H7 (cell line): ENCODE measurements around the gene RNF11. TPM values are rescaled to one million over a fixed set of nuclear protein-coding genes. Genes with fewer than 3 reads are reported as not detected.
"Not testable (repeated sequence)": the region's sequence is repeated elsewhere in the genome, so short reads cannot be mapped to it uniquely, and the experiment has no call there.

Source experiments
- DNase-seq: peaks from one replicate; pipeline ENCODE4 v3.0.0; 2012
- H3K27me3 ChIP-seq: 2 replicates; pipeline ENCODE4 v1.6.0; 2011; ENCODE audit warnings: mild to moderate bottlenecking, low read length; ENCODE audit not compliant: control insufficient read depth, insufficient read depth
- H3K36me3 ChIP-seq: replicated peaks from 2 replicates; pipeline ENCODE4 v1.5.1; 2011; ENCODE audit warnings: low read length; ENCODE audit not compliant: control insufficient read depth, insufficient read depth
- H3K4me3 ChIP-seq: 2 replicates; pipeline ENCODE4 v1.5.1; 2011; ENCODE audit warnings: low read depth, mild to moderate bottlenecking, control low read depth, low read length, moderate library complexity; ENCODE audit not compliant: insufficient read depth
- total RNA-seq: library from RNA; depleted of rRNA; stranded (reverse); fragments of >200 nt; shearing (Covaris generic); gene quantifications from 2 replicates; pipeline ENCODE4 v1.2.3, GENCODE V29; 2014

RNF11 gene
- total RNA-seq, 1 experiment from 2014 or later = 94.8 TPM

DNA sequence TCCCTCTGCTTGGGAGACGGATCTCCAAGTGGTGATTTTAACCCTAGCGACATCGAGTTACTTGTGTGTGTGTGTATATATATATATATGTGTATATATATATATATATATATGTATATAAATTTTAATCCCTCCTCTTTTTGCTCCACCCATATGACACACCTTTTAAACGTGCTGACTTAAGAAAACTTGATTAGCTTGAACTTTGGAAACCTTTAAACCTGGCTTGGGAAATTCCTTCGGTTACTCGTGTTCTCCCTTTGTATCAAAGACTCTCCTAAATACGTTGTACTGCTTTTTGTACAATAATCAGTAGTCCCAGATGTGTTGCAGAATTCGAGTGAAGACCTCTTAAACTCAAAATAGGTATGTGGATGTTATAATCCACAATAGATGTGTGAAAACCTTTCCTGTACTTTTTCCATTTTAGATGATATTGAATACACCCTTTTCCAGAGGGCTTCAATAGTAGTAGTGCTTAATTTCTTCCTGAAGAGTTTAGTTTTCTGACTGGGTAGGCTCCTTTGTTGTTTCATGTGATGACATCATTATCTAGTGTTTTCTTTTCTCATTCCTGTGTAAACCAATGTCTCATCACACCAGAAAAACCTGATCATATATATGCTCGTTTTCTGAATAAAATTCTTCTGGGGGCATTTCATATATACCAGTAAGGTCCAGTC lies 1.4 kb downstream of the RNF11 start:
- Histone ChIP-seq H3K4me3 (peak overlapping the region; percentile 96), H3K27me3 (peaks cover 3% of the 10 kb centered on the region; the same call in 1 of the 2 replicates), H3K36me3 (no peaks in the 10 kb centered on the region)
- no peak for DNase-seq

DNA sequence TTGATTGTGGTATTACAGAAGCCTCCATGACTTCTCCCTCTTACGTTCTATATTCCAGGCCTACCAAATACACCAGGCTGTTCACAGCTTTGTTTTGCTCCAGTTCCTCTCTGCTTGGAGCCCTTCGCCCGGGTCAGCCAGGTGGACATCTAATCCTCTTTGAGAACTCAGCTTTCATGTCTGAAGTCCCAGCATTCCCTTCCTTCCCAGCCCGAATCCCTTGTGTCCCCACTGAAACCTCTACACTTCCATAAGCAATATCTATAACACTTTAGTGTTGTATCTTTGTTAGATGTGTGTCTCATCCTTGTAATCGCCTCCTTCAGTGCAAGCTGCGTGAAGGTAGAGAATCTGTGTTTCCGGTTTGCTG lies 1.9 kb downstream of the RNF11 start:
- Histone ChIP-seq H3K36me3 (no peaks in the 10 kb centered on the region), H3K4me3 (peak overlapping the region; percentile 96; the same call in 1 of the 2 replicates), H3K27me3 (peaks cover 3% of the 10 kb centered on the region; the same call in 1 of the 2 replicates)
- DNase-seq = no peak

DNA sequence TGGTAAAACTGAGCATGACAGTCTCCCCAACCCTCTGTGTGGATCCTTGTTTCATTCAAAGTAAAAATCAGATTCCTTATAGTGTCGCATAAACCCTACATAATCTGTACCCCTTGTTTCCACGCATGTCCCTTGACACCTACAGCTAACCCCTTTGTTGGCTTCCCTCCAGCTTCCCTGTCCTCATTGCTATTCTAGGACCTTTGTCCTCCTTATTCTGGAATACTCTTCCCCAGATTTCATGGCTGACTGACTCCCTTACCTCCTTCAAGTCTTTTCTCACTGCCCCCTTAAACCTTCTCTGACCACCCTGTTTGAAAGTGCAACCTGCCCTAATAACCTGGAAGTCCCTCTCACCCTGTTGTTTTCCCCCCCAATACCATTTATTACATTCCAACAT lies 4.0 kb downstream of the RNF11 start:
- no peak for DNase-seq
- no peaks in the 10 kb centered on the region for H3K36me3 ChIP-seq
- no peak overlapping the region for H3K4me3 ChIP-seq
- 0 out of 2 replicates have a peak, but pooled peaks cover 2% of the 10 kb centered on the region for H3K27me3 ChIP-seq

DNA sequence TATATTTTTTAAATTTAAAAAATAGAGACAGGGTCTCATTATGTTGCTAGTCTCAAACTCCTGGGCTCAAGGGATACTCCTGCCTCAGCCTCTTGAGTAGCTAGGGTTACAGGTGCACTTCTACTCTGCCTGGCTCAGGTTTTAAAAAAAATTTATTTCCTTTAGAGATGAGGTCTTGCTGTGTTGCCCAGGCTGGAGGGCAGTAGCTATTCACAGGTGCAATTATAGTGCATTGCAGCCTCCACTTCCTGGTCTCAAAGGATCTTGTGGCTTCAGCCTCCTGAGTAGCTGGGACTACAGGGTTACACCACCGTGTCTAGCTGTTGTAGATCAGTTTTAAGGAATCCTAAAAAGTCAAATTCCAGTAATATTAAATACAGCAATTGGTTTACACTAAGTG lies 5.0 kb downstream of the RNF11 start:
- H3K27me3 ChIP-seq = no peaks in the 10 kb centered on the region
- no peak for DNase-seq

DNA sequence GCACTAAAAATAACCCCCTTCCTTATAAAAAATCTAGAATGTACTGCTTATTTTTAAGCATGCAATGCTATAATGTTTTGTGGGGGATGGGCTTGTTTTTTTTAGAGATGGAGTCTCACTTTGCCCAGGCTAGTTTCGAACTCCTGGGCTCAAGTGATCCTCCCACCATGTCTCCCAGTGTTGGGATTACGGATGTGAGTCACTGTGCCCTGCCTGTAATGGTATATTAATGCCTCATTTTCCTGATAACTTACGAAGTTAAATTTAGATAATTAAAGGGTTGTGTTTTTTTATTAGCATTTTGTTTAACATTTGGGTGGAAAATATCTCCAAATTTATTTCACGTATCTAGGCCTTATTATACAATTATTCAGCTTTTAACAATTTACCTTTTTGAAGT lies 6.5 kb downstream of the RNF11 start:
- Histone ChIP-seq H3K27me3 (no peaks in the 10 kb centered on the region), H3K36me3 (no peaks in the 10 kb centered on the region), H3K4me3 (no peak overlapping the region)
- no peak for DNase-seq

More for the DNA sequence above, 5.0 kb downstream of the RNF11 start:
- Histone ChIP-seq H3K36me3 (no peaks in the 10 kb centered on the region), H3K4me3 (no peak overlapping the region)

DNA sequence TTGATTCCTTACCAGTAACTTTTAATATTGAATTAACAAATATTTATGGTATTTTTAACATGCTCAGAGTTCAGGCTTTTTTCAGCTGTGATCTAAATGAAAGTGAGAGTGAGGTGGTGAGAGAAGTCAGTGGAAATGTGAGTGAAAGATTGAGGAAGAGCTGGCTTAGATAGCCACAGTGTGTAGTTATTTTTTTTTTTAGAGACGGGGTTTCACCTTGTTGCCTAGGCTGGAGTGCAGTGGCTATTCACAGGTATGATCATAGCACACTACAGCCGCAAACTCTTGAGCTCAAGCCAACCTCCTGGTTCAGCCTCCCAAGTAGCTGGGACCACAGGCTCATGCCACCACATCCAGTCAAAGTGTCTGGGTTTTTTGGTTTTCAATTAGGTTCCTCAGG lies 10.9 kb downstream of the RNF11 start:
- no peak overlapping the region for H3K4me3 ChIP-seq
- DNase-seq = no peak
- H3K36me3 ChIP-seq = no peaks in the 10 kb centered on the region

DNA sequence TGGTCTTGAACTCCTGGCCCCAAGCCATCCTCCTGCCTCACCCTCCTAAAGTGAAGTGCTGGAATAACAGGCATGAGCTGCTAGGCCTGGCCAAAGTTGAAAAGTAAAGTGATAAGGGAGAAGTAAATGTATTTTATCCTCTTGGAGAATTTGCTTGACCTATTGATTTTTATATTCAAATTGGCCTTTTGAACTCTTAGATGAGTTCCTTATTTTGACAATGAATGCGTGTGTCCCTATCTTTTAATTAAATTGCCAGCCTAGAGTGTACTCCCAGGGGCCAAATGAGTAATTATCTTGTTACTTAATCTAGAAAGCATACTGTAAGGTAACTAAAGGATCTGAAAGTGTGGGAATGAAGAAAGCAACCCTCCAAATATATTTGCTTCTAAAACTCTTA lies 11.4 kb downstream of the RNF11 start:
- DNase-seq = no peak
- H3K36me3 ChIP-seq = no peaks in the 10 kb centered on the region
- no peaks in the 10 kb centered on the region for H3K27me3 ChIP-seq
- H3K4me3 ChIP-seq = no peak overlapping the region

More for the DNA sequence above, 10.9 kb downstream of the RNF11 start:
- no peaks in the 10 kb centered on the region for H3K27me3 ChIP-seq

DNA sequence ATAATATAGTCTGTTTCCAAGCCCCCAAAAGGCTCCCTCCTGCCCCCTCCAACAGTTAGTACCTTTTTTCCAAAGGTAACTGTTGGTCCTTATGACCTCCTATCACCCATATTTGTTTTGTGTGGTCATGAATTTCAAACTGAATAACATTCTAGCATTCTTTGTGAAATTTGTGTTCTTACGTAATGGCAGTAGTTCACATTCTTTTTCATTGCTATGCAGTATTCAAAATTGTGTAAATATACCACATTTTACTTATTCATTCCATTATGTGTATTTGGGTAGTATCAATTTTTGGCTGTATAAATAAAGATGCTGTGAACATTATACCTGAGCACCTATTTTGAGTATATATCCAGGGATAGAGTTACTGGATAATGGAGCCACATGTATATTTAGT lies 13.4 kb downstream of the RNF11 start:
- Histone ChIP-seq H3K27me3 (no peaks in the 10 kb centered on the region), H3K4me3 (no peak overlapping the region), H3K36me3 (no peaks in the 10 kb centered on the region)
- DNase-seq = no peak

DNA sequence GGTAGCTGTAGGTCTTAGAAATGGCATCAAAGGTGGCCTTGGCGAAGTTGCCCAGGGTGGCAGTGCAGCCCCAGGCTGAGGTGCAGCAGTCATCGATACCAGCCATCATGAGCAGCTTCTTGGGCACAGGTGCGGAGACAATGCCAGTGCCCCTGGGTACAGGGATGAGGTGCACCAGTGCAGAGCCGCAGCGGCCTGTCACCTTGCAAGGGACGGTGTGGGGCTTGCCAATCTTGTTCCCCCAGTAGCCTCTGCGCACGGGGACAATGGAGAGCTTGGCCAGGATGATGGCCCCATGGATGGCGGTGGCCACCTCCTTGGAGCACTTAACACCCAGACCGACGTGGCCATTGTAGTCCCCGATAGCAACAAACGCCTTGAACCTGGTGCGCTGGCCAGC lies 14.7 kb downstream of the RNF11 start:
- not testable (repeated sequence) for H3K27me3 ChIP-seq, H3K4me3 ChIP-seq, DNase-seq, H3K36me3 ChIP-seq

DNA sequence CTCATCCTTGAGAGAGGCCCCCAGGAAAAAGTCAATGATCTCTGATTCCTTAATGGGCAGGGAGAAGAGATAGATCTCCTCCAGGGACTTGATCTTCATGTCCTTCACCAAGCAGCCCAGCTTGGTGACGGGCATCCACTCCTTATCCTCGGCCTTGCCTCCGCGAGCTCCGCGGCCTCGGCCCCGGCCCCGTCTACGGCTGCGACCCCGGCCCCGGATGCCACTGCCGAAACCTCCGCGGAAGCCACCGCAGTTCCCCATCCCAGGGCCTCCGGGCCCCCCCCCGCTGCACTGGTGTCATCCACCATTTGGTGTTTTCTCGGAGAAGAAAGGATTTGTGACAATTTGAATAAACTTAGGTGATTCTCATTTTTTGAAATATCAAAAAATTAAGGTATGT lies 15.1 kb downstream of the RNF11 start:
- not testable (repeated sequence) for H3K27me3 ChIP-seq, H3K4me3 ChIP-seq, DNase-seq, H3K36me3 ChIP-seq

DNA sequence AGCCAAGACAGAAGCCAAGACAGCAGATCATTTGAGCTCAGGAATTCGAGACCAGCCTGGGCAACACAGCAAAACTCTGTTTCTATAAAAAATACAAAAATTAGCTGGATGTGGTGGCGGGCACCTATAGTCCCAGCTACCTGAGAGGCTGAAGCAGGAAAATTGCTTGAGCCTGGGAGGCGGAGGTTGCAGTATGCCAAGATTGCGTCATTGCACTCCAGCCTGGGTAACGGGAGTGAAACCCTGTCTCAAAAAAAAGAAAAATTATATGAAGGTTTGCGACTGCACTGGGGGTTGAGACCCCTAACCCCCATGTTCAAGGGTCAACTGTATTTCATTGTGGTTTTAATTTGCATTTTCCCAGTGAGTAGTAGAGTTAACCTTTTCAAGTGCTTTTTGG lies 16.3 kb downstream of the RNF11 start:
- no peak for DNase-seq
- no peaks in the 10 kb centered on the region for H3K27me3 ChIP-seq

DNA sequence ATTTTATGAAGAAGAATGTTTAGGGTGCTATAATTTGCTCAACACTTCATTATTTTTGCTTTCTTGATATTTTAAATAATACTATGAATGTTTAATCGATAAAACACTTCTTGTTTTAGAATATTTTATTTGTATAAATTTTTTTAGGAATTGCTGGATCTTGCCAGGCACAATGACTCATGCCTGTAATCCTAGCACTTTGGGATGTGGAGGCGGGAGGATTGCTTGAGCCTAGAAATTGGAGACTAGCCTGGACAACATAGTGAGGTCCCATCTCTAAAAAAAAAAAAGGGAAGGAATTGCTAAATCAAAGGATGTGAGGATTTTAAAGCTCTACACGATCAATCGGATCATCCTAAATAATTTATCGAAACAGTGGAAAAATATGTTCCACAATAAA lies 17.6 kb downstream of the RNF11 start:
- Histone ChIP-seq H3K36me3 (no peaks in the 10 kb centered on the region), H3K27me3 (no peaks in the 10 kb centered on the region), H3K4me3 (no peak overlapping the region)
- no peak for DNase-seq

More for the DNA sequence above, 16.3 kb downstream of the RNF11 start:
- Histone ChIP-seq H3K36me3 (no peaks in the 10 kb centered on the region), H3K4me3 (no peak overlapping the region)

DNA sequence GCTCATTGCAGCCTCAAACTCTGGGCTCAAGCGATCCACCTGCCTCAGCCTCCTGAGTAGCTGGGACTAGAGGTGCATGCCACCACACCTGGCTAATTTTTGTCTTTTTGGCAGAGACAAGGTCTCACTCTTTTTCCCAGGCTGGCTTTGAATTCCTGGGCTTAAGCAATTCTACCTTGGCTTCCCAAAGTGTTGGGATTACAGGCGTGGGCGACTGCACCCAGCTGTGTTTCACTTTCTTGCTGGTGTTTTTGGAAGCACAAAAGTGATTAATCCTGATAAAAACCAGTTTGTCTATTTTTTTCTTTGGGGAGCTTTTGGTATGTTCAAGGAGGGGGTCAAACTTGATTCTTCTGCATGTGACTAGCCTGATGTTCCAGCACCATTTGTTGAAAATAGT lies 19.3 kb downstream of the RNF11 start:
- no peak for DNase-seq
- no peaks in the 10 kb centered on the region for H3K36me3 ChIP-seq
- no peak overlapping the region for H3K4me3 ChIP-seq
- H3K27me3 ChIP-seq = no peaks in the 10 kb centered on the region

DNA sequence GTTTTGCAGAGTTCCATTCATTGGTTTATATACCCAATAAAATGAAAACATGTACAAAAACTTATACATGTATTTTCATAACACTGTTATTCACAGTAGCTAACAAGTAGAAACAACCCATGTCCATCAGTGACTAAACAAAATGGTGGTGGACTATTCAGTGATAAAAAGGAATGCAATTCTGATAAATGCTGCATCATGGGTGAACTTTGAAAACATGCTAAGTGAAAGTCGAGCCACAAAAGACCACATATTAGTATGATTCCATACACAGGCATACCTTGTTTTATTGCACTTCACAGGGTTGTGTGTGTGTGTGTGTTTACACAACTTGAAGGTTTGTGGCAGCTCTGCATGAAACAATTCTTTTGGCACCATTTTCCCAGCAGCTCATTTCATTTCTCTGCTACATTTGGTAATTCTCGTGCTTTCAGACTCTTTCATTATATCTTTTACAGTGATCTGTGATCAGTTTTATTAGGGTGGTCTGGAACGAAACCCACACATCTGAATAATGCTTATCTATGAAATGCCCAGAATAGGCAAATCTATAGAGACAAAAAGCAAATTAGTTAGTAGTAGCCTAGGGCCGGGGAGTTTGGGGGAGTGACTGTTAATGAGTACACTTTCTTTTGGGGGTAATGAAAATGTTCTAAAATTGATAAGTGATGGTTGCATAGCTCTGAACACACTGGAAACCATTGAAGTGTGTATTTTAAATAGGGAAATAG lies 27.2 kb downstream of the RNF11 start:
- DNase-seq = no peak
- no peak overlapping the region for H3K4me3 ChIP-seq
- H3K27me3 ChIP-seq = no peaks in the 10 kb centered on the region
- H3K36me3 ChIP-seq = no peaks in the 10 kb centered on the region

DNA sequence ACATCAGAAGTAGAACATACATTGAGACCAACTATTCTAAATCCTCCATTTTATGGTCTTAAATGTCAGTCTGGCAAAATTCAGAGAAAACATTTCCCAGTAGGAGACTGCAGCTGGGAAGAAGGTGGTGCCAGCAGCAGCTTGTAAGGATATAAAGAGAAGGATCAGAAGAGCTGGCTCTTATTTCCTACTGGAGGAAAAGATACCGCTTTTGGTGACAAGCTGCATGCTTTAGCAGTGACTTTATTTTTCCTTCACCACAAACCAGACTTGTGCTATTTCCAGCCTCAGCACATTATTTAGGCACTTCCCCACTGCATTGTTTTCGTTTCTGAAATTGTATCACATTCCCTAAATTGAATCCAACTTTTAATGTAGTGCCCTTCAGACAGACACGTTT lies 28.4 kb downstream of the RNF11 start:
- no peak overlapping the region for H3K4me3 ChIP-seq
- H3K36me3 ChIP-seq = no peaks in the 10 kb centered on the region
- no peak for DNase-seq
- no peaks in the 10 kb centered on the region for H3K27me3 ChIP-seq
